Measurements from ENCODE around the gene COMT. TPM values are rescaled to one million over a fixed set of nuclear protein-coding genes. Genes with fewer than 3 reads are reported as not detected.

Gene COMT
- total RNA-seq, 1 donor from 2014 or later, result 403 TPM

DNA sequence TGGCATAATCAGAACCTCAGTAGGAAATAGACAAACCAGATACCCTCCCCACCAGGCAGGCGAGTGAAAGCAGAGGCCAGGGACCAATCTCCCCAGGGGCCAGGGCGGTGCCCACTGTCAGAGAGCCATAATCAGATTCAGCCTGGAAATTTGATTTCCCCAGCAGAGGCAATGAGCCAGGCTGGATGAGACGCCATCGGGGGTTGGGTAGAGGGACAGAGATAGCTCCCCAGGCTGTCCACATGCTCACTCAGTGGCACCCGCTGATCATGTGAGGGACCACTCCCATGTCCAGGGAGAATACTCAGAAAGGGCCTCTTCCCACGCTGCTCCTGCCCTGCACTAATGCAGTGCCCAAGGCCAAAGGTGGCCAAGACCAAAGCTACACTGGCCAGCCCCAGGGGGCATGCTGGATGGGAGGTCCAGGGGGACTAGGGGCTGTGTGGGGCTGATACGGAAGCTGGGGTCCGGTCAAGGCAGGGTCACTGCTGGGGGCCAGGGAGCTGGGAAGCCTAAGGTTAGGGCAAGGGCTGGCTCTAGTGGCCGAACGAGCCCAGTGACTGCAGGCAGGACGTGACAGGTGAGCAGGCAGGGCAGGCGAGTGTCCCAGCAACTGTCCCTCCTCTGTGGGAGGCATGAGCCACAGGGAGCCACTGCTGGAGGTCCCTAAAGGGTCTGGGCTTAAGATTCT is 55.3 kb downstream of the COMT start:
- Histone ChIP-seq H3K27me3 (ENCODE audit: control insufficient read depth, insufficient read depth, low read length) (no peaks in the 10 kb centered on the region), H3K4me3 (ENCODE audit: low read depth, low read length) (no peak overlapping the region), H3K36me3 (ENCODE audit: control insufficient read depth, insufficient read depth, low read length) (no peaks in the 10 kb centered on the region)
- DNase-seq (ENCODE audit: low read depth), result no peak
- TF ChIP-seq, protein P1, sequence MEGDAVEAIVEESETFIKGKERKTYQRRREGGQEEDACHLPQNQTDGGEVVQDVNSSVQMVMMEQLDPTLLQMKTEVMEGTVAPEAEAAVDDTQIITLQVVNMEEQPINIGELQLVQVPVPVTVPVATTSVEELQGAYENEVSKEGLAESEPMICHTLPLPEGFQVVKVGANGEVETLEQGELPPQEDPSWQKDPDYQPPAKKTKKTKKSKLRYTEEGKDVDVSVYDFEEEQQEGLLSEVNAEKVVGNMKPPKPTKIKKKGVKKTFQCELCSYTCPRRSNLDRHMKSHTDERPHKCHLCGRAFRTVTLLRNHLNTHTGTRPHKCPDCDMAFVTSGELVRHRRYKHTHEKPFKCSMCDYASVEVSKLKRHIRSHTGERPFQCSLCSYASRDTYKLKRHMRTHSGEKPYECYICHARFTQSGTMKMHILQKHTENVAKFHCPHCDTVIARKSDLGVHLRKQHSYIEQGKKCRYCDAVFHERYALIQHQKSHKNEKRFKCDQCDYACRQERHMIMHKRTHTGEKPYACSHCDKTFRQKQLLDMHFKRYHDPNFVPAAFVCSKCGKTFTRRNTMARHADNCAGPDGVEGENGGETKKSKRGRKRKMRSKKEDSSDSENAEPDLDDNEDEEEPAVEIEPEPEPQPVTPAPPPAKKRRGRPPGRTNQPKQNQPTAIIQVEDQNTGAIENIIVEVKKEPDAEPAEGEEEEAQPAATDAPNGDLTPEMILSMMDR (IDR thresholded peaks at IDR 0.05; ENCODE audit: insufficient read depth, low read length, poor library complexity, severe bottlenecking), result no peak

DNA sequence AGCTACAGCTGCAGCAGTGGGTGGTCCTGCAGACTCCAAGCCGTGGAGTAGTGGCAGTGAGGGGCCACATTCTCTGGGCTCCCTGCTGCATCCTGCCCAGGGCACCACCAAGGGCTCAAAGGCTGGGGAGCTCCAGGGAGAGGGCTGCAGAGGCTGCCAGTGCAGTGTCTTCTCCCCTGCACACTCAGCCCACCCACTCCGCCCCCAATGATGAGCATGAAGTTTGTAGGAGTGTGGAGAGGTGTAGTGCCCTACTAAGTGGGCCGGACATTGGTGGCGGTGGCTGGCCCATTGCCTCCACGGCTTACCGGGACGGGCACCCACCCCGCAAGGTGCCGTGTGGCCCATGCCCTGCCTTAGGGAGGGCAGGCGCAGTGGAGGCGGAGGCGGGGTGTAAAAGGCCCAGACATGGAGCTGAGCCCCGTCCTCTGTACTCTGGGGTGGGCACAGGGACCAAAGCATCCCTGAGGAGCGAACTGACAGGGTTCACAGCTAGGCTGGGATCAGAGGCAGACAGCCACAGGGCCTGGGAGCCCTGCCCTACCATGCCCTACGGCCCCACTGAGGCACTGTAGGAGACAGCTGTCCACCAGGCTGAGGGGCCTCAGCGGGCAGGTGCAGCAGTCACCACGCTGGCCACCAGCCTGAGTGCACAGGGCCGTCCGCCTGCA is 56.1 kb downstream of the COMT start:
- H3K27me3 ChIP-seq (ENCODE audit: control insufficient read depth, insufficient read depth, low read length), result no peaks in the 10 kb centered on the region
- DNase-seq (ENCODE audit: low read depth), result no peak
- TF ChIP-seq, protein P1 (IDR thresholded peaks at IDR 0.05; ENCODE audit: insufficient read depth, low read length, poor library complexity, severe bottlenecking), result no peak
- no peak overlapping the region for H3K4me3 ChIP-seq (ENCODE audit: low read depth, low read length)
- no peaks in the 10 kb centered on the region for H3K36me3 ChIP-seq (ENCODE audit: control insufficient read depth, insufficient read depth, low read length)

DNA sequence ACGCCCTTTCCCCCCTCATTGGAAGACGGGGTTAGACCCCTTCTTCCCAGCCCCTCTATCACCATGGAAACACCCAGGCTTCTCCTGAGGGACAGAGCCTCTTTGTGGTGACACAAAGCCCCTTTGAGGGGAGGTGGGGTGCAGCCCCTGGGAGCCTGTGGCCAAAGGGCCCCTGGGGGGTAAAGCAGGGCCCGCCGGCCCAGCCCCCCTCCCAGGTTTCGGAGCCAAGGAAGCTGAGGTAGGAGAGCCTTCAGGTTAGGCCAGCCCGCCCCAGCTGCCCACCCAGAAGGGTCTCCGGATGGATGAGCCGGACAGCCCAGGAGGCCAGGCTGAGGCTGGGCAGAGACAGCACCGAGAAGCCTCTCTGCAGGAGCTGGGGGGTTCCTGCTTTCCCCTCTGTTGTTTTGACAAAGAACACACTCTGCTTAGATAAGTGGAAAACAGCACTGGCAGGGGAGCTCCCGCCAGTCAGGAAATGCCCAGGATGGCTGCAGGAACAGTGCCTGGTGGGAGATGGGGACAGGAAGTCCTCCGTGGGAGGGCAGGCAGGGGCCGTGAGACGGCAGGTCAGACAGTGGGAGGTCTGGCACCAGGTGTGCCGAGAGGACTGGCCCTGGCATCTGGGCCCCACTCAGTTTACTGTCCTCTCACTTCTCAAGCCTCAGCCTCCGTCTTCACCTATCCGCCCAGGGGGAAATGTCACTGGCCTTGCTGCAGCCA is 56.8 kb downstream of the COMT start:
- H3K27me3 ChIP-seq (ENCODE audit: control insufficient read depth, insufficient read depth, low read length), result no peaks in the 10 kb centered on the region
- no peak for DNase-seq (ENCODE audit: low read depth)
- TF ChIP-seq, protein P1 (IDR thresholded peaks at IDR 0.05; ENCODE audit: insufficient read depth, low read length, poor library complexity, severe bottlenecking), result no peak
- no peak overlapping the region for H3K4me3 ChIP-seq (ENCODE audit: low read depth, low read length)
- no peaks in the 10 kb centered on the region for H3K36me3 ChIP-seq (ENCODE audit: control insufficient read depth, insufficient read depth, low read length)

DNA sequence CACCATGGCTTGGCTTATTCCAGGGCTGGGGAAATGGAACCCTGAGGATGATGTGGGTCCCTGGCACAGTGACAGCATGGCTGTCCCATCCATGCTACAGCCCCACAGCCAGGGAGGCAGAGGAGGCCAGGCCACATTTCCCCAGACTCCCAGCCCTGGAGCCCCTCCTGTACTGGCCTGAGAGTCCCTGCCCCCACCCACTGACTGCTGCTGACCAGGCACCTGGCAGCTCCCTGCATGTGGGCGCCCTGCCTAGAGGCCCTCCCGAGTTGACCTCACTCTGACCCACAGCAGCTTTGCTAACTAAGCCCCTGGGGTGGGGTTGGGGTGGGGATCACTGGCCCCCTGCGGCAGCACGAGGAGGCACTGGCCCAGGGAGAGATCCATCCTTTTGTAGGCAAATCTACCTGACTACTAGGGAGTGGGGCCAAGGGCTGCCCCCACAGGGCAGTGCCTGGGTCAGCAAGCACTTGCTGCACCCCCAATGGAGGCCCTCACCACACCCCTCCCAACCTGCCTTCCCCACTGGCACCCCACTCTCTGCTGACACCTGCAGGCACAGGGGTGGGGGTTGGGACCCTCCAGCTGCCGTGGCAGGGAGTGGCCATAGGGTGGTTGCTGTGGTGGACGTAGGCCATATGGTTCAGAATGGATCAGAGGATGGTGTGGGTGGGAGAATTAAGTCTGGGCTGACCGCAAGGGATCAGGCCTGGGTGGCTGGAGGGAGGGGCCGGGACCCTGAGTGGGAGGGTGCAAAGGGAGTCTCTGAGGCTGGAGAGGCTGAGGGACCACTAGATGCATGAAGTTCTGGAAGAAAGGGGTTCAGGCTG is 57.6 kb downstream of the COMT start:
- H3K4me3 ChIP-seq (ENCODE audit: low read depth, low read length), result no peak overlapping the region
- H3K27me3 ChIP-seq (ENCODE audit: control insufficient read depth, insufficient read depth, low read length), result no peaks in the 10 kb centered on the region
- TF ChIP-seq, protein P1 (IDR thresholded peaks at IDR 0.05; ENCODE audit: insufficient read depth, low read length, poor library complexity, severe bottlenecking), result no peak
- DNase-seq (ENCODE audit: low read depth), result no peak
- no peaks in the 10 kb centered on the region for H3K36me3 ChIP-seq (ENCODE audit: control insufficient read depth, insufficient read depth, low read length)

DNA sequence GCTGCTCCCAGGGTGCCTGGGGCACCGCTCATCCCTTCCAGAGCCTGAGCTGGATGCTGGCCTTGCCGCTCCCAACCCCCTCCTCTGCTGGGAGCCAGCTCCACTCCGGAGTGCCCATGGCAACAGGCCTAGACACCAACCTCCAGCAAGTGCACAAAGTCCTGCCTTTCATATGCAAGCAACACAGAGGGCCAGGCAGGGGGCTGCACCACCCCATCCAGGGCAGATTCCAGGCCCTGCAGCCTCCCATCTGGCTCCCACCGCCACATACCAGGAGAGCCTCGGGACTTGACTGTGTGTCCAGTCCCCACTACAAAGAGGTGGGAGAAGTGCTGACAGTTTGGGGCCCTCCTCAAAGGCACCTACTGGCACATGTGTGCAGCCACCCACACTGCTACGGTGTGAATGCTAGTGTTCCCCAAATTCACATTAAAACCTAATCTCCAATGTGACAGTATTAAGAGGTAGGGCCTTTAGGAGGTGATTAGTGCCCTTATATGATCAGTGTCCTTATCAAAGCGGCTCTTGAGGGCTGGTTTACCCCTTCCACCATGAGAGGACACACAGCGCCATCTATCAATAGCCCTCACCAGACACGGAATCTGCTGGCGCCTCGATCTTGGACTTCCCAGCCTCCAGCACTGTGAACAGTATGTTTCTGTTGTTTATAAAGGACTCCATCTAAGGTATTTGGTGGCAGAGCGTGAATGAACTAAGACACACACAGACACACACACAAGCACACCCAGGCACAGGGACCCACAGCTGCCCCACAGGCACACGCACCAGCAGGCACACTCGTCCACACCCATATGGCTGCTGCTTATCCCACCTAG is 58.9 kb downstream of the COMT start:
- TF ChIP-seq, protein P1 (IDR thresholded peaks at IDR 0.05; ENCODE audit: insufficient read depth, low read length, poor library complexity, severe bottlenecking), result no peak
- Histone ChIP-seq H3K4me3 (ENCODE audit: low read depth, low read length) (no peak overlapping the region), H3K36me3 (ENCODE audit: control insufficient read depth, insufficient read depth, low read length) (no peaks in the 10 kb centered on the region), H3K27me3 (ENCODE audit: control insufficient read depth, insufficient read depth, low read length) (no peaks in the 10 kb centered on the region)
- DNase-seq (ENCODE audit: low read depth), result no peak
